ENCODE results near the gene OS9.

OS9 gene

DNA sequence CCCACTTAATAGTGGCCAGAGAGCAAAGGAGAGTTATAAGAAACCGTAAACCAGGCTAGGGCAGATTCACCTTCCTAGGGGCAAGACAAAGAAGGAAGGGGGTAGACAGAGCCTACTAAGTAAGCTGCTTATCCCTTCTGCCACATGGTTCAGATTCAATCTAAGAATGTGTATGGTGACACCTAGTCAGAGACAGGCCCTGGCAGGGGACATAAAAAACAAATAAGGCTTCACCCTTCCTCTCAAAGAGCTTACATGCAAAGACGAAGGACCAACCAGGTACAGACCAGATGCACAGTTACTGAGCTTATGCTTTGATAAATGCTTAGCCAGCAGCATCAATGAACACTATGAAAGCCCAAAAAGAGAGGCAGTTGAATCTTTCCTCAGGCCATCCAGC lies 68.5 kb downstream of the OS9 start:
- no peaks in the 10 kb centered on the region for H3K9me3 ChIP-seq (ENCODE audit: insufficient read depth, low read length, severe bottlenecking)
- DNase-seq: no peak
- no peak overlapping the region for H3K4me2 ChIP-seq (ENCODE audit: insufficient read depth, low read length)
- H3K9ac ChIP-seq (ENCODE audit: low read depth, low read length): no peak overlapping the region
- H3K79me2 ChIP-seq (ENCODE audit: insufficient read depth, low read length): no peaks in the 10 kb centered on the region
- TF ChIP-seq CTCF (IDR thresholded peaks at IDR 0.05; ENCODE audit: borderline replicate concordance, extremely low read depth, low read length, poor library complexity, severe bottlenecking) (no peak), EZH2 (IDR thresholded peaks at IDR 0.05; ENCODE audit: borderline replicate concordance, low read depth, low read length, severe bottlenecking) (no peak)
- no peak overlapping the region for H2AFZ ChIP-seq (ENCODE audit: low read depth, low read length)
- ATAC-seq (ENCODE audit: insufficient read depth, low read depth): no peak
- H3K36me3 ChIP-seq (ENCODE audit: insufficient read depth, low read length): peaks cover 28% of the 10 kb centered on the region
- no peak overlapping the region for H3K27ac ChIP-seq (ENCODE audit: low read length)
- no peaks in the 10 kb centered on the region for H3K4me1 ChIP-seq (ENCODE audit: insufficient read depth, low read length)
- no peak overlapping the region for H3K4me3 ChIP-seq (ENCODE audit: low read depth in 1 of 2, low read length in 2 of 2)
- H4K20me1 ChIP-seq (ENCODE audit: insufficient read depth, low read length): peaks cover 32% of the 10 kb centered on the region
- H3K27me3 ChIP-seq (ENCODE audit: insufficient read depth, low read length, poor library complexity): no peaks in the 10 kb centered on the region

DNA sequence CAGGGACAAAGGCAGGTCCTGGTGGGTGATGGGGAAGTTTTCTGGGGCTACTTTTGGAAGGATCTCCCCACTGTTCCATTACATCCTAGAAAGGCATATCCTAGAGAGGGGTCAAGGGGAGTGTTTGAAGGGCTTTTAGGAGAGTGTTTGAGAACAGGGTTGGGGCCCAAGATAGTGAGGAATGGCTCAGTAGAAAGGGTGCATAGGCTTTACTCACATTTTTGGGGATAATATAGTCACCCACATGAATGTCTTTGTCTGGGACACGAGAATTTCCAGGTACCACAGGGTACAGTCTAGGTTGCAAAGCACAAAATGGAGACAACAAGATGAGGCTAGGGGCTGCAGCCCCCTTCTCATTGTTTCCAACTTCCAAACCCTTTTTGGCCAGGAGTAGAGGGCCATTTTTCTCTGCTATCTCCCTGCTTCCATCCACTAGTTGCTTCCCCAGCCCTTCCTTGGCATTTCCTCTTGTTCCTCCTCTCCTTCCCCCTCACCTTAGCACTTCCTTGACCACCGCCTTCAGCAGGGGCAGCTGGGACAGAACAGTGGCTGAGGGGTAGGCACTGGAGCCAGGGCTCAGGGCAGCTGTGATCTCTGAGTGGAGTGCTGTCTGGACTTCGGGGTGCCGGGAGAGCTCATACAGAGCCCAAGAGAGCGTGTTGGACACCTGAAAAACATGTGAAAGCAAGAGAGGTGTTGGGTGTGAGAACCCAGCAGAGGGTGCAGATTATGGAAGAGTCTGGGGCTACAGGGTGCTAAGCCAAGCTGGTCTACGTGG lies 70.1 kb downstream of the OS9 start:
- TF ChIP-seq EZH2 (IDR thresholded peaks at IDR 0.05; ENCODE audit: borderline replicate concordance, low read depth, low read length, severe bottlenecking): no peak
- TF ChIP-seq CTCF (IDR thresholded peaks at IDR 0.05; ENCODE audit: borderline replicate concordance, extremely low read depth, low read length, poor library complexity, severe bottlenecking): no peak
- no peak overlapping the region for H3K9ac ChIP-seq (ENCODE audit: low read depth, low read length)

GRCh38 chr12:57764662-57765002 lies 70.7 kb downstream of the OS9 start:
- Histone ChIP-seq H4K20me1 (ENCODE audit: insufficient read depth, low read length) (peaks cover 13% of the 10 kb centered on the region; the same call in 1 of the 2 replicates), H3K79me2 (ENCODE audit: insufficient read depth, low read length) (no peaks in the 10 kb centered on the region), H3K4me1 (ENCODE audit: insufficient read depth, low read length) (no peaks in the 10 kb centered on the region), H3K4me3 (ENCODE audit: low read depth in 1 of 2, low read length in 2 of 2) (no peak overlapping the region), H3K27me3 (ENCODE audit: insufficient read depth, low read length, poor library complexity) (no peaks in the 10 kb centered on the region), H3K4me2 (ENCODE audit: insufficient read depth, low read length) (no peak overlapping the region), H3K27ac (ENCODE audit: low read length) (no peak overlapping the region), H3K9ac (ENCODE audit: low read depth, low read length) (no peak overlapping the region), H3K36me3 (ENCODE audit: insufficient read depth, low read length) (peaks cover 27% of the 10 kb centered on the region), H3K9me3 (ENCODE audit: insufficient read depth, low read length, severe bottlenecking) (no peaks in the 10 kb centered on the region), H2AFZ (ENCODE audit: low read depth, low read length) (no peak overlapping the region)
- DNase-seq (no peak), ATAC-seq (ENCODE audit: insufficient read depth, low read depth) (no peak)
- TF ChIP-seq EZH2 (IDR thresholded peaks at IDR 0.05; ENCODE audit: borderline replicate concordance, low read depth, low read length, severe bottlenecking) (no peak), CTCF (IDR thresholded peaks at IDR 0.05; ENCODE audit: borderline replicate concordance, extremely low read depth, low read length, poor library complexity, severe bottlenecking) (no peak)

More for the DNA sequence above, 70.1 kb downstream of the OS9 start:
- Histone ChIP-seq H3K36me3 (ENCODE audit: insufficient read depth, low read length) (peaks cover 24% of the 10 kb centered on the region), H3K4me1 (ENCODE audit: insufficient read depth, low read length) (no peaks in the 10 kb centered on the region), H4K20me1 (ENCODE audit: insufficient read depth, low read length) (peaks cover 18% of the 10 kb centered on the region), H3K27ac (ENCODE audit: low read length) (no peak overlapping the region), H2AFZ (ENCODE audit: low read depth, low read length) (no peak overlapping the region), H3K9me3 (ENCODE audit: insufficient read depth, low read length, severe bottlenecking) (no peaks in the 10 kb centered on the region), H3K4me3 (ENCODE audit: low read depth in 1 of 2, low read length in 2 of 2) (no peak overlapping the region), H3K4me2 (ENCODE audit: insufficient read depth, low read length) (no peak overlapping the region), H3K27me3 (ENCODE audit: insufficient read depth, low read length, poor library complexity) (no peaks in the 10 kb centered on the region), H3K79me2 (ENCODE audit: insufficient read depth, low read length) (no peaks in the 10 kb centered on the region)
- ATAC-seq (ENCODE audit: insufficient read depth, low read depth) (no peak), DNase-seq (no peak)

Data from DND-41 (cell line).